Measurements from ENCODE around the gene PRDM1. TPM values are rescaled to one million over a fixed set of nuclear protein-coding genes. Genes with fewer than 3 reads are reported as not detected.

The PRDM1 gene
- total RNA-seq, 1 donor from 2014 or later, result 2.3 TPM

DNA sequence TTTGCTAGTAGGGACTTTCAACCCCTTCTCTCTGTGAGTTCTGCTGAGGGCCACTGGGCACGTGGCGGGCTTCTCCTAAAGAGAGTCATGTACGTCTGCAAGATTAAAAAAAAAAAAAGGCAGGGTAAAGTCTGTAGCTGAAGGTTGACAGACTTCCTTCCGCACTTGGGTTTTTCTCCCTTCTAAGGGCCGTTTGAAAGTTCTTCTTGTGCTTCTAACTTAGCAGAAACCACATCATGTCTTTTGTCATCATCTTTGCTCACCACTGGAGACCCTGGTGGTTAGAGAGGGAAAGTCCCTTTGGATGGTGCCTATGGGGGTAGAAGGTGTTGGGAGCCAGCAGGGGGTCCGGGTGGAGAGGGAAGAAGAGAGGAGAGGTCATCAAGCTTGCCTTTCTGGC lies 31.4 kb downstream of the PRDM1 start:
- TF ChIP-seq, protein P1, sequence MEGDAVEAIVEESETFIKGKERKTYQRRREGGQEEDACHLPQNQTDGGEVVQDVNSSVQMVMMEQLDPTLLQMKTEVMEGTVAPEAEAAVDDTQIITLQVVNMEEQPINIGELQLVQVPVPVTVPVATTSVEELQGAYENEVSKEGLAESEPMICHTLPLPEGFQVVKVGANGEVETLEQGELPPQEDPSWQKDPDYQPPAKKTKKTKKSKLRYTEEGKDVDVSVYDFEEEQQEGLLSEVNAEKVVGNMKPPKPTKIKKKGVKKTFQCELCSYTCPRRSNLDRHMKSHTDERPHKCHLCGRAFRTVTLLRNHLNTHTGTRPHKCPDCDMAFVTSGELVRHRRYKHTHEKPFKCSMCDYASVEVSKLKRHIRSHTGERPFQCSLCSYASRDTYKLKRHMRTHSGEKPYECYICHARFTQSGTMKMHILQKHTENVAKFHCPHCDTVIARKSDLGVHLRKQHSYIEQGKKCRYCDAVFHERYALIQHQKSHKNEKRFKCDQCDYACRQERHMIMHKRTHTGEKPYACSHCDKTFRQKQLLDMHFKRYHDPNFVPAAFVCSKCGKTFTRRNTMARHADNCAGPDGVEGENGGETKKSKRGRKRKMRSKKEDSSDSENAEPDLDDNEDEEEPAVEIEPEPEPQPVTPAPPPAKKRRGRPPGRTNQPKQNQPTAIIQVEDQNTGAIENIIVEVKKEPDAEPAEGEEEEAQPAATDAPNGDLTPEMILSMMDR (IDR thresholded peaks at IDR 0.05; ENCODE audit: unreplicated experiment), result no peak
- Mint-ChIP-seq H3K27ac (no peak overlapping the region), H3K36me3 (no peaks in the 10 kb centered on the region), H3K27me3 (ENCODE audit: low read depth) (peaks cover 10% of the 10 kb centered on the region), H3K4me3 (no peak overlapping the region), H3K9me3 (peaks cover 11% of the 10 kb centered on the region), H3K4me1 (peaks cover 10% of the 10 kb centered on the region)
- DNase-seq (ENCODE audit: low spot score in 2 of 2, unreplicated experiment in 2 of 2), result no peak

DNA sequence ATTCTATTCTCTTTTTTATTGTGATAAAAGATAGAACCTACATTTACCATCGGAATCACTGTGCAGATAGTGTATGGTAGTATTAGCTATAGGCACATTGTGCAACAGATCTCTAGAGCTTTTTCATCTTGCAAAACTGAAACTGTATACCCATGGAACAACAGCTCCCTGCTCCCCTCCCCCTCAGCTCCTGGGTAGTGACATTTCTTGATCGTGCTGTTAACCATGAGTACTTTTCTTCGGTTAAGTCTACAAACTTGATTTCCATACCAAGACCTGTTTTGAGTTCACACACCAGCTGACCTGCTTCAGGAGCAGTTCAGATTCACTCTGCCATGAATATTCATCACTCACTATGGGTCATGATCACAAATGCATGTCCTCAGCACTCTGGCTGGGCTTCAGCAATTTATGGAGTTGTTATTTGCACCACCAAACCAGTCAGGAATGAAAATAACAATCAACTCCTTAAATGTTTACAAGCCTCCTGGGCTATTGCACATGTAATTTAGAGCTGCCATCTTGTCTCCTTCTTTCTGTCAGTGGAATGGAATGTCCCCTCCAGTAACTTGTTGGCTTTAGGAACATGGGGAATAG lies 32.8 kb downstream of the PRDM1 start:
- no peak for DNase-seq (ENCODE audit: low spot score in 2 of 2, unreplicated experiment in 2 of 2)
- no peak overlapping the region for H3K27ac Mint-ChIP-seq
- peaks cover 11% of the 10 kb centered on the region for H3K9me3 Mint-ChIP-seq
- peaks cover 7% of the 10 kb centered on the region for H3K27me3 Mint-ChIP-seq (ENCODE audit: low read depth)
- TF ChIP-seq, protein P1 (IDR thresholded peaks at IDR 0.05; ENCODE audit: unreplicated experiment), result no peak
- peaks cover 10% of the 10 kb centered on the region for H3K4me1 Mint-ChIP-seq
- no peaks in the 10 kb centered on the region for H3K36me3 Mint-ChIP-seq
- H3K4me3 Mint-ChIP-seq, result no peak overlapping the region

DNA sequence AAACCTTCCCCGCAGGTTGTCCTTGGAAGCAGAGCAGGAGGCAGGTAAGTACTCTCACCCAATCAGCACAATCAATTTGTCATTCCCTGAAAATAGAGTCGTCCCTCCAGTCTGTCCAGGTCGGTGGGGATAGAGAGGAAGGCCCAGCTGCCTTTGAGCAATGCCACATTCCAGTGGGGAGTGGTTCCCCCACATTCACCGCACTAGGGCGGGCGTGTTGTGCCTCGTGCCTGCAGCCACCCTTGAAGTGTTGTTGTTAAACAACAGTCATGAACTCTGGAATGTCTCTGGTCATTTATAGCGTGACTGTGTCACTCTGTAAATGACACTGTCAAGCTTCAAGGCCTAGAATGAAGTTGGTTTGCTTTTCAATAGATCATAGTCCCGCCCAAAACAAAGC lies 33.4 kb downstream of the PRDM1 start:
- Mint-ChIP-seq H3K36me3 (no peaks in the 10 kb centered on the region), H3K9me3 (peaks cover 11% of the 10 kb centered on the region), H3K4me3 (no peak overlapping the region), H3K4me1 (peaks cover 10% of the 10 kb centered on the region), H3K27me3 (ENCODE audit: low read depth) (peaks cover 5% of the 10 kb centered on the region), H3K27ac (peak overlapping the region; percentile 28)
- DNase-seq (ENCODE audit: low spot score in 2 of 2, unreplicated experiment in 2 of 2), result no peak
- TF ChIP-seq, protein P1 (IDR thresholded peaks at IDR 0.05; ENCODE audit: unreplicated experiment), result no peak

DNA sequence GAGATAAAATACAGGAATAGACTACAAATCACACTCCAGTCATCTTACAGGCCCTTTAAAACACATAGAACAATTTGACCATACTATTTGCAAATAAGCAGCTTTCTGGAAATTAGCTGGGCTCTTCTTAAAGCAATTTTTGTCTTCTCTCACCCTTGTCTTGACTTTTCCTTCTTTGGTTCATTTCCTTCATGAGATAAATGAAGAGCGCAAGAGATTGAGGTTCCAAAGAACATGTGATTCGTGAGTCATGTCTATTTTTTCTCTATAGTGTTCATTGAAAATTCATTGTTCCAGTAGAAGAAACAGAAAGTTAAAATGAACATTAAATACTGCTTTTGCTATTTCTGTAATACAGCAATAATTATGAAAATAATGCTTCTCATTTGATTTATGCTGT lies 33.9 kb downstream of the PRDM1 start:
- DNase-seq (ENCODE audit: low spot score in 2 of 2, unreplicated experiment in 2 of 2), result no peak
- Mint-ChIP-seq H3K4me1 (peaks cover 10% of the 10 kb centered on the region), H3K27ac (peak overlapping the region; percentile 28), H3K9me3 (peaks cover 11% of the 10 kb centered on the region), H3K36me3 (no peaks in the 10 kb centered on the region), H3K27me3 (ENCODE audit: low read depth) (peaks cover 5% of the 10 kb centered on the region), H3K4me3 (no peak overlapping the region)
- TF ChIP-seq, protein P1 (IDR thresholded peaks at IDR 0.05; ENCODE audit: unreplicated experiment), result no peak

DNA sequence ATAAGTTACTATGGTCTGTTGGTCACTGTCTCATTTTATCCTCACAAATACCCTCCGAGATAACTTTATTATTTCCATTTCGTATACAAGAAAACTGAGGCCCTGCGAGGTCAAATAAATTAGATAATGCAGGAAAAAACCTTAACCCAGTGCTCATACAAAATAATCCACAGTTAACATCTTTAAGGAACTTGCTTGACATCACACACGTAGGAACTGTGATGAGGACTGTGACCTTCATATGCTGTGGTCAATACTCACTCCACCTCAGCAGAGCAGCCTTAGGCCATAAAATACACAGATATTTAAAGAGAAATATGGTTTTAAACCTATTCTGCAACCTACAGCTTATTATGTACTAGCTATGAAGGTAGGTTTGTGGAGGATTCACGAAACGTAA lies 34.3 kb downstream of the PRDM1 start:
- H3K4me1 Mint-ChIP-seq, result peaks cover 10% of the 10 kb centered on the region
- peaks cover 11% of the 10 kb centered on the region for H3K9me3 Mint-ChIP-seq
- DNase-seq (ENCODE audit: low spot score in 2 of 2, unreplicated experiment in 2 of 2), result no peak
- H3K27me3 Mint-ChIP-seq (ENCODE audit: low read depth), result peaks cover 5% of the 10 kb centered on the region
- H3K36me3 Mint-ChIP-seq, result no peaks in the 10 kb centered on the region
- H3K4me3 Mint-ChIP-seq, result no peak overlapping the region
- H3K27ac Mint-ChIP-seq, result no peak overlapping the region
- TF ChIP-seq, protein P1 (IDR thresholded peaks at IDR 0.05; ENCODE audit: unreplicated experiment), result no peak

All from mesothelial cell of epicardium (in vitro differentiated cells).